WTC11 (cell line): Measurements from ENCODE around the gene SPECC1L.

ENCODE experiments used
- HMGA2 ChIP-seq: fragments of 250-450 bp; sonication (Bioruptor Pico); IDR thresholded peaks from 2 replicates; pipeline ENCODE4 v1.4.0; 2021; ENCODE audit warnings: mild to moderate bottlenecking, moderate library complexity
- HMGXB4 ChIP-seq: sonication (generic); formaldehyde crosslinking; IDR thresholded peaks from 2 replicates; pipeline ENCODE4 v1.8.1; 2023; ENCODE audit warnings: mild to moderate bottlenecking, moderate library complexity, missing genetic modification reagents
- KAT7 ChIP-seq: sonication (generic); formaldehyde crosslinking; IDR thresholded peaks from 2 replicates; pipeline ENCODE4 v1.8.1; 2023; ENCODE audit warnings: missing genetic modification reagents, mild to moderate bottlenecking, borderline replicate concordance
- NFE2L1 ChIP-seq: sonication (generic); formaldehyde crosslinking; IDR thresholded peaks from 2 replicates; pipeline ENCODE4 v1.8.1; 2023; ENCODE audit warnings: missing genetic modification reagents
- PREB ChIP-seq: sonication (generic); formaldehyde crosslinking; IDR thresholded peaks from 2 replicates; pipeline ENCODE4 v1.8.1; 2022; ENCODE audit warnings: mild to moderate bottlenecking, missing genetic modification reagents, moderate library complexity, borderline replicate concordance
- SMAD3 ChIP-seq: sonication (generic); formaldehyde crosslinking; IDR thresholded peaks from 2 replicates; pipeline ENCODE4 v1.8.0; 2022; ENCODE audit warnings: missing genetic modification reagents, mild to moderate bottlenecking, borderline replicate concordance
- SP1 ChIP-seq: sonication (generic); formaldehyde crosslinking; conservative IDR thresholded peaks from 2 replicates; pipeline ENCODE4 v1.8.1; 2022; ENCODE audit warnings: missing genetic modification reagents
- TF ChIP-seq, protein P1 (sequence below): fragments of 200-600 bp; IDR thresholded peaks from 2 replicates; pipeline ENCODE4 v1.8.0; 2022; ENCODE audit warnings: antibody characterized with exemption
- TF ChIP-seq, protein P2 (sequence below): sonication (generic); formaldehyde crosslinking; IDR thresholded peaks from 2 replicates; pipeline ENCODE4 v1.8.0; 2022; ENCODE audit warnings: missing genetic modification reagents
- TF ChIP-seq, protein P3 (sequence below): sonication (generic); formaldehyde crosslinking; conservative IDR thresholded peaks from 2 replicates; pipeline ENCODE4 v1.8.1; 2022; ENCODE audit warnings: mild to moderate bottlenecking, missing genetic modification reagents
- TF ChIP-seq, protein P4 (sequence below): fragments of 250-450 bp; sonication (Bioruptor Pico); IDR thresholded peaks from 2 replicates; pipeline ENCODE4 v2.1.2; 2022; ENCODE audit warnings: mild to moderate bottlenecking, moderate library complexity

GRCh38 chr22:24426436-24426835 lies 155.8 kb downstream of the SPECC1L start:
- TF ChIP-seq, protein P1, sequence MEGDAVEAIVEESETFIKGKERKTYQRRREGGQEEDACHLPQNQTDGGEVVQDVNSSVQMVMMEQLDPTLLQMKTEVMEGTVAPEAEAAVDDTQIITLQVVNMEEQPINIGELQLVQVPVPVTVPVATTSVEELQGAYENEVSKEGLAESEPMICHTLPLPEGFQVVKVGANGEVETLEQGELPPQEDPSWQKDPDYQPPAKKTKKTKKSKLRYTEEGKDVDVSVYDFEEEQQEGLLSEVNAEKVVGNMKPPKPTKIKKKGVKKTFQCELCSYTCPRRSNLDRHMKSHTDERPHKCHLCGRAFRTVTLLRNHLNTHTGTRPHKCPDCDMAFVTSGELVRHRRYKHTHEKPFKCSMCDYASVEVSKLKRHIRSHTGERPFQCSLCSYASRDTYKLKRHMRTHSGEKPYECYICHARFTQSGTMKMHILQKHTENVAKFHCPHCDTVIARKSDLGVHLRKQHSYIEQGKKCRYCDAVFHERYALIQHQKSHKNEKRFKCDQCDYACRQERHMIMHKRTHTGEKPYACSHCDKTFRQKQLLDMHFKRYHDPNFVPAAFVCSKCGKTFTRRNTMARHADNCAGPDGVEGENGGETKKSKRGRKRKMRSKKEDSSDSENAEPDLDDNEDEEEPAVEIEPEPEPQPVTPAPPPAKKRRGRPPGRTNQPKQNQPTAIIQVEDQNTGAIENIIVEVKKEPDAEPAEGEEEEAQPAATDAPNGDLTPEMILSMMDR, result no peak
- TF ChIP-seq PREB (no peak), HMGA2 (CRISPR knock-in tag) (no peak), SMAD3 (CRISPR knock-in tag) (no peak), KAT7 (CRISPR knock-in tag) (no peak), SP1 (no peak), NFE2L1 (CRISPR knock-in tag) (no peak), HMGXB4 (CRISPR knock-in tag) (no peak)
- TF ChIP-seq, protein P2, sequence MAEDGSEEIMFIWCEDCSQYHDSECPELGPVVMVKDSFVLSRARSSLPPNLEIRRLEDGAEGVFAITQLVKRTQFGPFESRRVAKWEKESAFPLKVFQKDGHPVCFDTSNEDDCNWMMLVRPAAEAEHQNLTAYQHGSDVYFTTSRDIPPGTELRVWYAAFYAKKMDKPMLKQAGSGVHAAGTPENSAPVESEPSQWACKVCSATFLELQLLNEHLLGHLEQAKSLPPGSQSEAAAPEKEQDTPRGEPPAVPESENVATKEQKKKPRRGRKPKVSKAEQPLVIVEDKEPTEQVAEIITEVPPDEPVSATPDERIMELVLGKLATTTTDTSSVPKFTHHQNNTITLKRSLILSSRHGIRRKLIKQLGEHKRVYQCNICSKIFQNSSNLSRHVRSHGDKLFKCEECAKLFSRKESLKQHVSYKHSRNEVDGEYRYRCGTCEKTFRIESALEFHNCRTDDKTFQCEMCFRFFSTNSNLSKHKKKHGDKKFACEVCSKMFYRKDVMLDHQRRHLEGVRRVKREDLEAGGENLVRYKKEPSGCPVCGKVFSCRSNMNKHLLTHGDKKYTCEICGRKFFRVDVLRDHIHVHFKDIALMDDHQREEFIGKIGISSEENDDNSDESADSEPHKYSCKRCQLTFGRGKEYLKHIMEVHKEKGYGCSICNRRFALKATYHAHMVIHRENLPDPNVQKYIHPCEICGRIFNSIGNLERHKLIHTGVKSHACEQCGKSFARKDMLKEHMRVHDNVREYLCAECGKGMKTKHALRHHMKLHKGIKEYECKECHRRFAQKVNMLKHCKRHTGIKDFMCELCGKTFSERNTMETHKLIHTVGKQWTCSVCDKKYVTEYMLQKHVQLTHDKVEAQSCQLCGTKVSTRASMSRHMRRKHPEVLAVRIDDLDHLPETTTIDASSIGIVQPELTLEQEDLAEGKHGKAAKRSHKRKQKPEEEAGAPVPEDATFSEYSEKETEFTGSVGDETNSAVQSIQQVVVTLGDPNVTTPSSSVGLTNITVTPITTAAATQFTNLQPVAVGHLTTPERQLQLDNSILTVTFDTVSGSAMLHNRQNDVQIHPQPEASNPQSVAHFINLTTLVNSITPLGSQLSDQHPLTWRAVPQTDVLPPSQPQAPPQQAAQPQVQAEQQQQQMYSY (CRISPR knock-in tag), result no peak
- TF ChIP-seq, protein P3, sequence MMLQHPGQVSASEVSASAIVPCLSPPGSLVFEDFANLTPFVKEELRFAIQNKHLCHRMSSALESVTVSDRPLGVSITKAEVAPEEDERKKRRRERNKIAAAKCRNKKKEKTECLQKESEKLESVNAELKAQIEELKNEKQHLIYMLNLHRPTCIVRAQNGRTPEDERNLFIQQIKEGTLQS (CRISPR knock-in tag), result no peak
- TF ChIP-seq, protein P4, sequence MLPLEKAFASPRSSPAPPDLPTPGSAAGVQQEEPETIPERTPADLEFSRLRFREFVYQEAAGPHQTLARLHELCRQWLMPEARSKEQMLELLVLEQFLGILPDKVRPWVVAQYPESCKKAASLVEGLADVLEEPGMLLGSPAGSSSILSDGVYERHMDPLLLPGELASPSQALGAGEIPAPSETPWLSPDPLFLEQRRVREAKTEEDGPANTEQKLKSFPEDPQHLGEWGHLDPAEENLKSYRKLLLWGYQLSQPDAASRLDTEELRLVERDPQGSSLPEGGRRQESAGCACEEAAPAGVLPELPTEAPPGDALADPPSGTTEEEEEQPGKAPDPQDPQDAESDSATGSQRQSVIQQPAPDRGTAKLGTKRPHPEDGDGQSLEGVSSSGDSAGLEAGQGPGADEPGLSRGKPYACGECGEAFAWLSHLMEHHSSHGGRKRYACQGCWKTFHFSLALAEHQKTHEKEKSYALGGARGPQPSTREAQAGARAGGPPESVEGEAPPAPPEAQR (CRISPR knock-in tag), result no peak
